Type B pancreatic cell (in vitro differentiated cells): Measurements from ENCODE around the gene PRMT9. TPM values are rescaled to one million over a fixed set of nuclear protein-coding genes. Genes with fewer than 3 reads are reported as not detected.

ENCODE experiments used
- DNase-seq: peaks from one replicate; pipeline ENCODE4 v3.0.0; 2021; ENCODE audit warnings: mixed read lengths; ENCODE audit not compliant: unreplicated experiment; ENCODE audit errors: extremely low spot score
- H3K27ac Mint-ChIP-seq: 2 replicates; pipeline ENCODE4 v1.8.0; 2021; ENCODE audit warnings: mild to moderate bottlenecking, mixed read lengths
- H3K27me3 Mint-ChIP-seq: 2 replicates; pipeline ENCODE4 v1.8.0; 2021; ENCODE audit warnings: mixed read lengths
- H3K36me3 Mint-ChIP-seq: 2 replicates; pipeline ENCODE4 v1.8.0; 2021; ENCODE audit warnings: mixed read lengths
- H3K4me1 Mint-ChIP-seq: one replicate; pipeline ENCODE4 v1.8.0; 2021; ENCODE audit warnings: mixed read lengths; ENCODE audit not compliant: unreplicated experiment
- H3K4me3 Mint-ChIP-seq: 2 replicates; pipeline ENCODE4 v1.8.0; 2021; ENCODE audit warnings: mild to moderate bottlenecking, mixed read lengths
- H3K9me3 Mint-ChIP-seq: 2 replicates; pipeline ENCODE4 v1.8.0; 2021; ENCODE audit warnings: mixed read lengths
- CTCF ChIP-seq: fragments of 200-600 bp; sonication (generic); conservative IDR thresholded peaks from 2 replicates; pipeline ENCODE4 v1.5.0; 2021; ENCODE audit warnings: antibody characterized with exemption, mild to moderate bottlenecking
- total RNA-seq: library from RNA; stranded (reverse); gene quantifications from 2 replicates; pipeline ENCODE4 v1.2.1, GENCODE V29; 2021; ENCODE audit warnings: low replicate concordance

PRMT9 gene
- total RNA-seq, 1 donor from 2014 or later, result 12.5 TPM

- Mint-ChIP-seq H3K27me3 (no peaks in the 10 kb centered on the region), H3K4me3 (no peak overlapping the region), H3K4me1 (no peaks in the 10 kb centered on the region), H3K36me3 (peaks cover 17% of the 10 kb centered on the region), H3K27ac (no peak overlapping the region), H3K9me3 (no peaks in the 10 kb centered on the region)
- TF ChIP-seq CTCF, result no peak
- DNase-seq, result no peak
These were observed 28.3 kb downstream of the PRMT9 start for GRCh38 chr4:147655639-147656038.

GRCh38 chr4:147651563-147651962, 32.4 kb downstream of the PRMT9 start:
- Mint-ChIP-seq H3K4me1 (peaks cover 5% of the 10 kb centered on the region), H3K4me3 (no peak overlapping the region)

GRCh38 chr4:147648656-147649055, 35.3 kb downstream of the PRMT9 start:
- Mint-ChIP-seq H3K9me3 (no peaks in the 10 kb centered on the region), H3K27me3 (no peaks in the 10 kb centered on the region), H3K4me1 (peaks cover 5% of the 10 kb centered on the region), H3K36me3 (peaks cover 35% of the 10 kb centered on the region), H3K27ac (no peak overlapping the region), H3K4me3 (no peak overlapping the region)
- DNase-seq, result no peak
- no peak for TF ChIP-seq CTCF

More at GRCh38 chr4:147651563-147651962, 32.4 kb downstream of the PRMT9 start:
- no peak for DNase-seq
- Mint-ChIP-seq H3K27ac (no peak overlapping the region), H3K9me3 (no peaks in the 10 kb centered on the region), H3K27me3 (no peaks in the 10 kb centered on the region), H3K36me3 (peaks cover 32% of the 10 kb centered on the region)
- no peak for TF ChIP-seq CTCF

- peaks cover 40% of the 10 kb centered on the region for H3K36me3 Mint-ChIP-seq
- DNase-seq, result no peak
- no peak overlapping the region for H3K4me3 Mint-ChIP-seq
- peaks cover 5% of the 10 kb centered on the region for H3K4me1 Mint-ChIP-seq
- H3K9me3 Mint-ChIP-seq, result no peaks in the 10 kb centered on the region
- no peaks in the 10 kb centered on the region for H3K27me3 Mint-ChIP-seq
- no peak overlapping the region for H3K27ac Mint-ChIP-seq
- no peak for TF ChIP-seq CTCF
These were observed 38.9 kb downstream of the PRMT9 start for GRCh38 chr4:147645099-147645498.

GRCh38 chr4:147644471-147644870, 39.5 kb downstream of the PRMT9 start:
- Mint-ChIP-seq H3K4me3 (no peak overlapping the region), H3K4me1 (peaks cover 5% of the 10 kb centered on the region), H3K27ac (no peak overlapping the region), H3K36me3 (peaks cover 38% of the 10 kb centered on the region), H3K27me3 (no peaks in the 10 kb centered on the region), H3K9me3 (no peaks in the 10 kb centered on the region)
- DNase-seq, result no peak
- no peak for TF ChIP-seq CTCF

- DNase-seq, result no peak
- no peak for TF ChIP-seq CTCF
- H3K27me3 Mint-ChIP-seq, result no peaks in the 10 kb centered on the region
These were observed 40.3 kb downstream of the PRMT9 start for GRCh38 chr4:147643616-147644015.

More at GRCh38 chr4:147643616-147644015, 40.3 kb downstream of the PRMT9 start:
- no peaks in the 10 kb centered on the region for H3K4me1 Mint-ChIP-seq
- no peaks in the 10 kb centered on the region for H3K9me3 Mint-ChIP-seq
- H3K4me3 Mint-ChIP-seq, result no peak overlapping the region
- H3K36me3 Mint-ChIP-seq, result peaks cover 31% of the 10 kb centered on the region
- no peak overlapping the region for H3K27ac Mint-ChIP-seq
